OCI-LY1 (cell line): ENCODE data around the gene KRTAP4-5.
"Not testable (repeated sequence)": the region's sequence is repeated elsewhere in the genome, so short reads cannot be mapped to it uniquely, and the experiment has no call there.

ENCODE experiments used
- H2AFZ ChIP-seq: fragments of 200-600 bp; sonication (generic), shearing (Covaris generic); 2 replicates; pipeline ENCODE4 v1.6.0; 2014; ENCODE audit warnings: antibody characterized with exemption, mild to moderate bottlenecking, low read length
- H3F3A ChIP-seq: fragments of 200-600 bp; sonication (generic), shearing (Covaris generic); 2 replicates; pipeline ENCODE4 v1.6.0; 2014; ENCODE audit warnings: mild to moderate bottlenecking, antibody characterized with exemption, low read length, moderate library complexity; ENCODE audit not compliant: insufficient read depth
- H3K27ac ChIP-seq: fragments of 200-600 bp; sonication (generic); 2 replicates; pipeline ENCODE4 v1.5.1; 2014; ENCODE audit warnings: low read length, mixed run types, mild to moderate bottlenecking, low read depth; ENCODE audit not compliant: poor library complexity, severe bottlenecking
- H3K27me3 ChIP-seq: fragments of 200-600 bp; sonication (generic); 2 replicates; pipeline ENCODE4 v1.6.0; 2014; ENCODE audit warnings: antibody characterized with exemption, mild to moderate bottlenecking, low read length, moderate library complexity; ENCODE audit not compliant: insufficient read depth
- H3K36me3 ChIP-seq: fragments of 200-600 bp; sonication (generic); 2 replicates; pipeline ENCODE4 v1.6.1; 2014; ENCODE audit warnings: mild to moderate bottlenecking, antibody characterized with exemption, low read length, moderate library complexity, mixed read lengths; ENCODE audit not compliant: insufficient read depth
- H3K4me1 ChIP-seq: fragments of 200-600 bp; sonication (generic); 2 replicates; pipeline ENCODE4 v1.5.1; 2014; ENCODE audit warnings: mild to moderate bottlenecking, low read length, moderate library complexity; ENCODE audit not compliant: insufficient read depth, severe bottlenecking
- H3K4me2 ChIP-seq: fragments of 200-600 bp; sonication (generic), shearing (Covaris generic); 2 replicates; pipeline ENCODE4 v1.6.1; 2014; ENCODE audit warnings: low read length
- H3K4me3 ChIP-seq: fragments of 200-600 bp; sonication (generic); 2 replicates; pipeline ENCODE4 v1.5.1; 2014; ENCODE audit warnings: low read length, low read depth, mild to moderate bottlenecking, mixed read lengths; ENCODE audit not compliant: poor library complexity, severe bottlenecking
- H3K79me2 ChIP-seq: fragments of 200-600 bp; shearing (Covaris generic); 2 replicates; pipeline ENCODE4 v1.6.1; 2016; ENCODE audit warnings: mixed run types, low read length, mixed read lengths; ENCODE audit not compliant: insufficient read depth
- H3K9ac ChIP-seq: fragments of 200-600 bp; sonication (generic), shearing (Covaris generic); 2 replicates; pipeline ENCODE4 v1.6.1; 2014; ENCODE audit warnings: mild to moderate bottlenecking, low read length, mixed read lengths
- H3K9me2 ChIP-seq: fragments of 200-600 bp; sonication (generic), shearing (Covaris generic); 2 replicates; pipeline ENCODE4 v1.6.1; 2014; ENCODE audit warnings: low read depth, mild to moderate bottlenecking, low read length, mixed read lengths
- H3K9me3 ChIP-seq: fragments of 200-600 bp; shearing (Covaris generic); 2 replicates; pipeline ENCODE4 v1.6.1; 2014; ENCODE audit warnings: low read length, mixed read lengths
- H4K20me1 ChIP-seq: fragments of 200-600 bp; sonication (generic), shearing (Covaris generic); 2 replicates; pipeline ENCODE4 v1.6.0; 2016; ENCODE audit warnings: mild to moderate bottlenecking, low read length; ENCODE audit not compliant: insufficient read depth
- EZH2 ChIP-seq: fragments of 200-600 bp; sonication (generic), shearing (Covaris generic); IDR thresholded peaks from 2 replicates; pipeline ENCODE4 v1.8.0; 2017; ENCODE audit warnings: borderline replicate concordance, mixed run types, mild to moderate bottlenecking, antibody characterized with exemption, low read length, moderate library complexity, mixed read lengths
- TF ChIP-seq, protein P1 (sequence below): fragments of 200-600 bp; sonication (generic), shearing (Covaris generic); IDR thresholded peaks from 2 replicates; pipeline ENCODE4 v1.5.1; 2017; ENCODE audit warnings: mild to moderate bottlenecking, antibody characterized with exemption, low read length, moderate library complexity, mixed read lengths

Gene KRTAP4-5

DNA sequence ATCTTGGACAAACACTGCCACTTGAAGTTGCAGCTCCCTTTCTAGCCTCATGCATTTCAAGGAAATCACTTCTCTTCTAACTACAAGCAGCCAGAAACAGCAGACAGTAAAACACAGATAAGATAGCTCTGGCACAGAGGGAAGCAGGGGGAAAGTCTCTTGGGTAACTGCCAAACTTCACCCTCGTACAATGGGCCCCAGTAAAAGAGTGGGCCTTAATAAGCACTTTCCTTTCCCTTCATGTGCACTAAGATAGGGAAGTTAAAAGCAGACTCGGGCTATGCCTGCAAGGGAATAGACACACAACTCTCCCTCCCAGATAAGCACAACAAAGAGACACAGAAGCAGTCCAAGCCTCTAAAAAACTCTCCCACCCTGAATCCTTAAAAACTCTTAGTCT, 4.2 kb upstream of the KRTAP4-5 start:
- TF ChIP-seq, protein P1, sequence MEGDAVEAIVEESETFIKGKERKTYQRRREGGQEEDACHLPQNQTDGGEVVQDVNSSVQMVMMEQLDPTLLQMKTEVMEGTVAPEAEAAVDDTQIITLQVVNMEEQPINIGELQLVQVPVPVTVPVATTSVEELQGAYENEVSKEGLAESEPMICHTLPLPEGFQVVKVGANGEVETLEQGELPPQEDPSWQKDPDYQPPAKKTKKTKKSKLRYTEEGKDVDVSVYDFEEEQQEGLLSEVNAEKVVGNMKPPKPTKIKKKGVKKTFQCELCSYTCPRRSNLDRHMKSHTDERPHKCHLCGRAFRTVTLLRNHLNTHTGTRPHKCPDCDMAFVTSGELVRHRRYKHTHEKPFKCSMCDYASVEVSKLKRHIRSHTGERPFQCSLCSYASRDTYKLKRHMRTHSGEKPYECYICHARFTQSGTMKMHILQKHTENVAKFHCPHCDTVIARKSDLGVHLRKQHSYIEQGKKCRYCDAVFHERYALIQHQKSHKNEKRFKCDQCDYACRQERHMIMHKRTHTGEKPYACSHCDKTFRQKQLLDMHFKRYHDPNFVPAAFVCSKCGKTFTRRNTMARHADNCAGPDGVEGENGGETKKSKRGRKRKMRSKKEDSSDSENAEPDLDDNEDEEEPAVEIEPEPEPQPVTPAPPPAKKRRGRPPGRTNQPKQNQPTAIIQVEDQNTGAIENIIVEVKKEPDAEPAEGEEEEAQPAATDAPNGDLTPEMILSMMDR: no peak
- TF ChIP-seq EZH2: no peak
- H3K4me2 ChIP-seq: no peak overlapping the region

GRCh38 chr17:41151525-41151924, 1.9 kb upstream of the KRTAP4-5 start:
- no peak overlapping the region for H3K4me3 ChIP-seq
- no peak overlapping the region for H2AFZ ChIP-seq
- H3K9ac ChIP-seq: no peak overlapping the region

More for the DNA sequence above, 4.2 kb upstream of the KRTAP4-5 start:
- no peak overlapping the region for H3K9ac ChIP-seq
- H3K4me1 ChIP-seq: no peaks in the 10 kb centered on the region
- H4K20me1 ChIP-seq: no peaks in the 10 kb centered on the region
- no peaks in the 10 kb centered on the region for H3K36me3 ChIP-seq
- H2AFZ ChIP-seq: no peak overlapping the region
- no peaks in the 10 kb centered on the region for H3F3A ChIP-seq
- H3K9me2 ChIP-seq: no peaks in the 10 kb centered on the region
- no peaks in the 10 kb centered on the region for H3K9me3 ChIP-seq
- H3K27ac ChIP-seq: no peak overlapping the region
- no peaks in the 10 kb centered on the region for H3K79me2 ChIP-seq
- no peak overlapping the region for H3K4me3 ChIP-seq
- no peaks in the 10 kb centered on the region for H3K27me3 ChIP-seq

DNA sequence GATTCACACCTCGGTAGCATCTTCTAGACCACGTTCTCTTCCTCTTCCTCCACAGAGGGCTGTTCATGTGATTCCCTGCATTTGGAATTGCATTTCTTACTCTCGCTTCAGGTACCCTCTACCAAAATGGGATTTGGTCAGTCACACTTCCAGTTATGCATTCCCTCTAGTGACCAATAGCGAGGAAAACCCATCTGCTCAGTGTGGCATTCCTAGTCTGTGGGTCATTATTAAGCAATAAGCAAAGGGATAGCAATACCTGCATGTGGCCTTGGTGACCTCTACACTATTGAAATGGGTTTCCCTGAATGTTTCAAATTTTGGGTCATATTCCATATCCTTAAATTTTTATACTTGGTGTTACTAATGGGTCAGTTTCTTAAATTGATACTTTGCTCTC, 401 bp upstream of the KRTAP4-5 start:
- Histone ChIP-seq H3K4me3 (no peak overlapping the region), H3K27me3 (no peaks in the 10 kb centered on the region), H3K4me2 (no peak overlapping the region), H3K27ac (no peak overlapping the region), H3K36me3 (no peaks in the 10 kb centered on the region), H3F3A (no peaks in the 10 kb centered on the region), H3K9me2 (no peaks in the 10 kb centered on the region), H4K20me1 (no peaks in the 10 kb centered on the region), H3K4me1 (no peaks in the 10 kb centered on the region), H2AFZ (no peak overlapping the region), H3K9me3 (no peaks in the 10 kb centered on the region), H3K79me2 (no peaks in the 10 kb centered on the region), H3K9ac (no peak overlapping the region)
- no peak for TF ChIP-seq EZH2
- TF ChIP-seq, protein P1: no peak

More at GRCh38 chr17:41151525-41151924, 1.9 kb upstream of the KRTAP4-5 start:
- Histone ChIP-seq H3F3A (no peaks in the 10 kb centered on the region), H3K79me2 (no peaks in the 10 kb centered on the region), H3K27ac (no peak overlapping the region), H3K9me3 (no peaks in the 10 kb centered on the region), H3K4me1 (no peaks in the 10 kb centered on the region), H4K20me1 (no peaks in the 10 kb centered on the region), H3K9me2 (no peaks in the 10 kb centered on the region), H3K27me3 (no peaks in the 10 kb centered on the region), H3K4me2 (no peak overlapping the region), H3K36me3 (no peaks in the 10 kb centered on the region)
- TF ChIP-seq, protein P1: no peak
- no peak for TF ChIP-seq EZH2

- H3F3A ChIP-seq, H3K27ac ChIP-seq, H4K20me1 ChIP-seq, H2AFZ ChIP-seq, H3K36me3 ChIP-seq, H3K79me2 ChIP-seq, H3K4me1 ChIP-seq, H3K9ac ChIP-seq, H3K9me3 ChIP-seq, H3K9me2 ChIP-seq, H3K27me3 ChIP-seq, H3K4me2 ChIP-seq, H3K4me3 ChIP-seq: not testable (repeated sequence)
Measured at GRCh38 chr17:41148971-41149651, 514 bp downstream of the KRTAP4-5 start.
